ENCODE data around the gene KREMEN1. TPM values are rescaled to one million over a fixed set of nuclear protein-coding genes. Genes with fewer than 3 reads are reported as not detected.

KREMEN1 gene
- total RNA-seq, 1 experiment from 2014 or later, result 1.4 TPM

DNA sequence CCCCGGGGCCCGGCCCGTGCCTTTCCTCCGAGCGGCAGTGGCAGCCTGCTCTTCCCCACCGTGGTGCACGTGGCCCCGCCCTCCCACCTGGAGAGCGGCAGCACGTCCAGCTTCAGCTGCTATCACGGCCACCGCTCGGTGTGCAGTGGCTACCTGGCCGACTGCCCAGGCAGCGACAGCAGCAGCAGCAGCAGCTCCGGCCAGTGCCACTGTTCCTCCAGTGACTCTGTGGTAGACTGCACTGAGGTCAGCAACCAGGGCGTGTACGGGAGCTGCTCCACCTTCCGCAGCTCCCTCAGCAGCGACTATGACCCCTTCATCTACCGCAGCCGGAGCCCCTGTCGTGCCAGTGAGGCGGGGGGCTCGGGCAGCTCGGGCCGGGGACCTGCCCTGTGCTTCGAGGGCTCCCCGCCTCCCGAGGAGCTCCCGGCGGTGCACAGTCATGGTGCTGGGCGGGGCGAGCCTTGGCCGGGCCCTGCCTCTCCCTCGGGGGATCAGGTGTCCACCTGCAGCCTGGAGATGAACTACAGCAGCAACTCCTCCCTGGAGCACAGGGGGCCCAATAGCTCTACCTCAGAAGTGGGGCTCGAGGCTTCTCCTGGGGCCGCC is 23.1 kb upstream of the KREMEN1 start:
- no peak for DNase-seq (ENCODE audit: low read depth)

DNA sequence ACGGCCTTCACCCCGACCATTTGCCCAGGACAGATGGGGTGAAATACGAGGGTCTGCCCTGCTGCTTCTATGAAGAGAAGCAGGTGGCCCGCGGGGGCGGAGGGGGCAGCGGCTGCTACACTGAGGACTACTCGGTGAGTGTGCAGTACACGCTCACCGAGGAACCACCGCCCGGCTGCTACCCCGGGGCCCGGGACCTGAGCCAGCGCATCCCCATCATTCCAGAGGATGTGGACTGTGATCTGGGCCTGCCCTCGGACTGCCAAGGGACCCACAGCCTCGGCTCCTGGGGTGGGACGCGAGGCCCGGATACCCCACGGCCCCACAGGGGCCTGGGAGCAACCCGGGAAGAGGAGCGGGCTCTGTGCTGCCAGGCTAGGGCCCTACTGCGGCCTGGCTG is 22.4 kb upstream of the KREMEN1 start:
- DNase-seq (ENCODE audit: low read depth), result no peak

DNA sequence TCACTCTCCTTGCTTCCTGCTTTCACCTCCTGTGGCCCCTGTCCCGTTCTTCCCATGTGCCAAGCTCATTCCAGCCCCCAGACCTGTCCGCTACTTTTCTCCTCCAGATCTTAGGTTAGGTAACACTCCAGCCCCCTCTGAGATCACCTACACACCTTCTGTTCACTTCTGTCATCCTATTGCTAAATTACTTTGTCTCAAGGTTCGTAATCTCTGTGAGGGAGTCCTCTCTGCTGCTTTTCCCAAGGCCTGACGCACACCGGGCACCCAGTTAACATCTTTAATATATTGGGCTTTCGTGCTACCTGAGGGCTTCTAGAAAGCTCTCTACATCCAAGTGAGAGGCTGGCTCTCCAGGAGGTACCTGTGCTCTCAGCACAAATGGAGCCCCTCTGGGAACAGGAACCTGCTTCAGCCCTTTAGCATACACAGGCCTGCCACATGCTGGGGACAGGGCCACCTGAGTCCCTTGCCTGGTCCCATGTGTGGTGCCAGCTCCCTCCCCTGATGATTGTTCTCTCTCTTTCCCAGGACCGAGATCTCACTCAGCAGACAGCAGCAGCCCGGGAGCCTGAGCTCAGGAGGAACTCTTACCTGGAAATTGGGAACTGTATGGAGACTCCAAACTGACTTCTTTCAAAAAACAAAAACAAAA is 19.7 kb upstream of the KREMEN1 start:
- no peak for DNase-seq (ENCODE audit: low read depth)

DNA sequence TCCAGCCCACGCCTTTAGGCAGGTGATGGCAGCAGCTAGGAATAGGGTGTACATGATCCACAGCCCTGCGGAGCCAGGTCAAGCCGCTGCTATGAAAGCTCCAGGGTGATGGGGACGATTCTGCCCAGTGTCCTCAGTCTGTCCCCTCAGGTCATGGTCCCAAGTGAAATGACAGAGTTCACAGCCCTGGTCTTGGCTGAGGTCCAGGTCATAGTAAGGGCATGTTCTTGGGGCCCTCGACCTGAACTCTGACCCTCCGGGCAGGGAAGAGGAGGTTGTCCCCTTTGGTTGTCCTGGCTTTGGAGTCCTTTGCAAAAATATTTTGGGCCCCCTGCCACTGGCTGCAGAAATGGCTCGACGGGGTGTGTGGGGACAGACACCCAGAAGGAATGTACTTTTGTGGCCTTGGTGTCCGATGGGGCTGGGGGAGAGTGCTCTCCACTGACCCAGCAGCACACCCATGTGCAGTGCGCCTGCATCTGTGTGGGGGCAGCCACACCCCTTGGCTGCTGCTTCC is 18.5 kb upstream of the KREMEN1 start:
- no peak for DNase-seq (ENCODE audit: low read depth)

DNA sequence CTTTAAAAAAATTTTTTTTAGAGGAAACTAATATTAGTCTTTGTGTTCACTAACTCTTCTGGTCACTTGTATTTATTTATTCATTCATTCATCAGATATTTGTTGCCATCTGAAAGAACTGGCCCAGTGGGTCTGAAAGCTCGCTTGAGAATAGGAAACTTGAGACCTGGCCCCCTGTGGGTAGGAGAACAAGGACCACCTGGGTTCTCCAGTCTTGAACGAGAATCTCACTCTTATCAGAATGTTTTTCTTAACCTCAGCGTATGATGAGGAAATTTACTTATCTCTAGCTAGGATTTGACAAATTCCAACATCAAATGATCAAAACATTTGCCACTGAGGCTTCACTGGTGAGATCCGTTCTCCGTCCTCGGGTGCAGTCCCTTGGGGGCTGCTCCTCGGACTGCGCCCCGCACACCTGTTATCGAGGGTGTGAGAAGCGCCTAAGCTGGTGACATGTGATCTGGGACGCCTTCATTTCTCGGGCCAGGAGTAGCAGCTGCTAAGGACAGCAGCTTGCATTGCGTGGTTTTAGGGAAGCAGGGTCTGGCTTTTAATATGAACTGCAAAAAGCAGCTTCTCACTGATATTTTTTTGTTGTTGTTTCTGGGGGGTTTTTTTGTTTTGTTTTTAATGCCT is 17.5 kb upstream of the KREMEN1 start:
- DNase-seq (ENCODE audit: low read depth), result no peak

DNA sequence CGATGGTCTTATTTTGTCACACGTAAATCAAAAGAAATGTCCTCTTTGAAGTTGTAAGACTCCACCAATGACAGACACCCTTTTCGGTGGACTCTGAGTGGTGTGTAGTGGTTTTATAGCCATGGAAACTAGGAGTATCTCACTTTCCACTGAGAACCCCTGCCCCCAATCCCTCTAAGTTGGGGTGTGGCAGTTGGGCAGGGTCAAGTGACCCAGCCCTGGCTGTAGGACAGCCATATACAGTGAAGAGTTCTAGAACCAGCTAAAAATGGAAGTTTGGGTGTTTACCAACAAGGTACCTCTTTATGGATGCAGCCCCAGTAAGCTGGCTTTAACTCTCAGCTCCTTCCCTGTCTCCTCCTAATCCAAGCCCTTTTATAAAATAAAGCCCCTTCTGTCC is 16.4 kb upstream of the KREMEN1 start:
- DNase-seq (ENCODE audit: low read depth), result no peak

DNA sequence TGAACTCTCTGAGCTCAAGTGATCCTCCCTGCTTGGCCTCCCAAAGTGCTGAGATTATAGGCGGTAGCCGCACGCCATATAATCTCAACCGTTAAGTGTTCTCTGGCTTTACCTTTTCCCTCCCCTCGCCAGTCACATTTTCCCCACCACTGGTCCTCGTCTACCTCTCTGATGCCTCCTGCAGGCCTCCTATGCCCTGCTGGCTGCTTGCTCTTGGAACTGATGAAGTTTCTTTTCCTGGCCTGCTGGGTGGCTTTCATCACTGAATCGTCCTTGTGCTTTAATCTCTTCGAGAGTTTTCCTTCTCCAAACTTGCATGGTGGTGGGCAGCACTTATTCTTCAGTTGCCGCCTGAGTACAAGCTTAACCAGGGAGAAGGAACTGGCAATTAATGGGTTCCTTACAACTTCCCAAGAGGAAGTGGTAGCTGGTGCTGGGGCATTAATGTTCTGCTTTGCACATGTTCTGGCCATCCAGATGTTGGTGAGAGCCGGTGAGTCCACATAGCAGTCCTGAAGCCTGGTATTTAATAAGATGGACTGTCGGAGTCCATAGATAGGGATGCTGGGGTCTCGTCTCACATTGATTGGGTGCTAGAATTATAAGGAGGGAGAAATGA is 12.5 kb upstream of the KREMEN1 start:
- DNase-seq (ENCODE audit: low read depth), result no peak

DNA sequence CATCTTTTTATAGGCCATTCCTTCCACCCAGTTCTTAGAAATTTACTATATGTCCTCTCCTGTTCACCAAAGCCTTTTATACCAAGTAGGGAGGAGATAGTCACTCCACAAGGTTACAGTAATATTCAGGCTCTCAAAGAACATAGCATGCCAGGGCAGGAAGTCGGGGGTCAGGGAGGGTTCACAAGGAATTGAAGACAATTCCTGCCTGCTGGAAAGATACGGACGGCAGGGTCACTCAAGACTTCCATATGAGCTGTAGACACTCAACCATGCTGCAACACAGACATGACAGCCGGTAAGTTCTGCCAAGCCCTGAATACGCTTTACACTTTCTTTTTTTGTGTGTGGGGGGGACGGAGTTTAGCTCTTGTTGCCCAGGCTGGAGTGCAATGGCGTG is 11.9 kb upstream of the KREMEN1 start:
- DNase-seq (ENCODE audit: low read depth), result no peak

DNA sequence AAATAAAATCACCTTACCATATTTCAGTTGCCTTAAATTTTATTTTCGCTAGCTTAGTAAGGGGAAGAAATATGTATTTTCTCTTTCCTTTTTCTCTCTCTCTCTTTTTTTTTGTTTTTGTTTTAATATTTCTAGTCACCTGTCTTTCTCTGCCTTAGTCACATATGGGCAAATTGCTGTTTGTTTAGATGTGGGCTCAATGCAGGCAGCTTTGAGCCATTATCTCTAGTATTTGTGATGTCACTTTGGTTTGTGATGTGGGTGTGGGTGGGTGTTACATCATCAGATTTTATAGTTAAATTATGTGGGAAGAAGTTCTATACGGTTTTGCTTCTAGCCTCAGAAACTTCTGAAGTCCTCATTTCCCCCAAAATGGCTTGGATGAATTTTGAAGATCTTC is 11.1 kb upstream of the KREMEN1 start, which contains the start of gene C22orf31:
TSS of gene C22orf31 (minus strand) at position 59 of the 400 bp plus-strand sequence. CDS start at position 20, 39 bp downstream.
- DNase-seq (ENCODE audit: low read depth), result no peak

DNA sequence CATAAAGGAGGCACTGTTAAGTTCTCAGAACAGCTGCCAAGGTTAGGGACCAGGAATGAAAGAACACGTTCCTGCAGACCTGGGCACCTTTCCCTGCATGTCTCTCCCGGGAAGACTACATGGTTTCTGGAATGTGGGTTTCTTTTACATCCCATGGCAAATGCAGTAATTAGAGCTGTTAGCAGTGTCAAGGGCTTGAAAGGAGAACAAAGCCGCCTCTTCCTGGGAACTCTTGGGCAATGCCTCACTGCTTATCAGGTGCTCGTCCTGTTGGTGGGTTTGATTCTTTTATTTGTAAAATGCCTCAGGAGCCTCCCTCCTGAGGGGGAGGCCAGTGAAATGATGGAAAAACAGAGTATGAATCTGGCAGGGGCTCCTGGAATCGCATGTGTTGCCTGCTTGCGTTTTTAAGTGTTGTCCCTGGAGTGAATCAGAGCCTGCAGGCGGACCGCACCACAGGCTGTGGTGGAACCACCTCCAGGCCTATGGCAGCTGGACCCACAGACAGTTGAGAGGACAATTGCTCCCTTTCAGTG is 10.5 kb upstream of the KREMEN1 start:
- peak; percentile 21 for DNase-seq (ENCODE audit: low read depth)

DNA sequence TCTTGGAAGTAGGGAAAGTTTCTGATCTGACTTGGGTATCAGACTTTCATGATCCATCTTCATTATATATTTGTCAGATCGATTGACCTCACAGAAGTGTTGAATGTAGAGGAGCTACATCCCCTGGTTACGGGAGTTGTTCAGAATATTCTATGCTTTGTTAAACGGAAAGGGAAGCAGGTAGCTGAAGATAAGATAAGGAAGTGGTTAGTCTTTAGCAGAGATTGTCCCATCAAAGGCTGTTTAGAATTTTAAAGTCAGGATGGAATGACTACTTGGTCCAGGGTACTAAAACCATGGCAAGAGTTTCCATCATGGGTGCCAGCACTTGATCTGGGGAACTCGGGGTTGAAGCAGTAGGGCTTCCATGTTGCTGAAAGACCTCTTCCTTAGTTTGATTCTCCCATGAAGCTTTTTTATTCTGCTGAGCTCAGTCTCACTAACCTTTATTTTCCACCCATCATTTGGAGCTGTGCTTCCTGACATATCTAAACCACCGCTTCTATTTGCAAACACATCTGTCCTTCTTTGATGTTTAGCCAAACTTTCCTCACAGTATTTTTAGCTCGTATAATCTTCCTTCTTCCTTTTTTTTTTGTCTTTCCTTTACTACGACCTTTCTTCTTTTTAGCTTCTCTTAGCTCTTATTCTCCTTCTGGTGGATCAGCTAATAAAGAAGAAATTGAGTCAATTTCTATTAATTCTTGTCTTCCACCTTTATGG is 7.2 kb upstream of the KREMEN1 start:
- no peak for DNase-seq (ENCODE audit: low read depth)

DNA sequence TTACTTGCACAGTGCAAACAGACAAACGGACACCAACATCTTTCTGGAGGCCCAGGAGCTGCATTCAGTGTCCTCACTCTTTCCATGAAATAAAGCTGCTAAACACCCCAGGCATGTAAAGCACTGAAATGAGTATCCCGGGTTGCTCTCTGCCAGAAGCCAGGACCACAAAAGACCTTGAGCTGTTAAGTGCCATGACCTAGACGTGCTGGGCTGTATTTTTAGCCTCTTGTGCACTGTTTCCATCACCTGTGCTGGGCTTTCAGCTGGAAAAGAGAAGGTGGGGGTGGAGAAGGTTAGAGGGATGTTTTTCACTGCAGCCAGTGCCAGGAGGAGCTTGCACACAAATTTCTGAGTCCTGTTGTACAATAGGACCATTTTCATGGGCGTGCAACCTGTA is 3.4 kb upstream of the KREMEN1 start:
- DNase-seq (ENCODE audit: low read depth), result no peak

DNA sequence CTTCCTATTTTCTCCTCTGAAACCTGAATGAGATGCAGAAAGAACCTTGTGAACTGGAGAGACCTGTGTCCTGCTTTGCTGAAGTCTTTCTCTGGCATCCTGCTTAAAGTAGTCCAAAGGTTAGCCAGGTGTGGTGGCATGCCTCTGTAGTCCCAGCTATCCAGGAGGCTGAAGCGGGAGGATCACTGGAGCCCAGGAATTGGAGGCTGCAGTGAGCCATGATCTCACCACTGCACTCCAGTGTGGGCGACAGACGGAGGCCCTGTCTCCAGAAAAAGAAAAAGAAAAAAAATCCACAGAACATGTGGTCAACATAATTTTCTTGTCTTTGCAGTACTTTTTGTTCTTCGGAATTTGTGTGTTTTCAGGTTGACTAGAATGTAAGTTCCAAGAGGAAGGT is 2.3 kb upstream of the KREMEN1 start:
- DNase-seq (ENCODE audit: low read depth), result no peak

DNA sequence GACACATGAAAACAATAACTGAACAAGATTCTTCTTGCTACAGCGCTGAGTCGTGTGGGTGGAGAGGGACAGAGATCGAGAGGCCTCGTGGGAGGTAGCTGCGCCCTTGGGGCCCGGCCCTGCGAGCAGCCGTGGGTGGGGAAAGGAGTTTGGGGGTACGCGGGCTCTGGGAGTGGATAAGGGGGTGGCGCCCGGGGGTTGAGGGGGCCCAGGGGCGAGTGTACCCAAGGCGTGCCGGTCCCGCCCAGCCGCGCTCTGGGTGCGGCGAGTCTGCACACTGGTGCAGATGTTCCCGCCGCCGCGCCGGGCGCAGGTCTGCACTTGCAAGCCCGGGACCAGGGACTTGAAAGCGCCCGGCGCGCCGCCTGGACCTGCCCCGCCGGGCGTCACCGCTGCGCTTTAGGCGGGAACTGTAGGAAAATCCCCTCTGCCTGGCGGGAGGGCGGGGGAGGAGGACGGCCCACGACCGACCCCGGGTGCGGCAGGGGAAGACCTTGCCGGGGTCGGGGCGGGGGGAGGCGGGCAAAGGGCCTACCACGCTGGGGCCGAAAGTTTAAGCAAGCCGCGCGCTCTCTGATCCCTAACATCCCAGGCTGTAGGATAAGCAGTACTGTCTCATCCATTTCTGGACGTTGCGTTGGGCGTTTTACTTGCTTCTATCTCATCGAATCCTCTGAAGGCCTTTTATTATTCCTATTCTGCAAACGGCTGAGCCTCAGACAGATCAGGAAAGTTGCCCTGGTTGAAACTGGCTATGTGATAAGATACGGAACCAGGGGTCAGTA is 1.4 kb upstream of the KREMEN1 start:
- peak; percentile 66 for DNase-seq (ENCODE audit: low read depth)

DNA sequence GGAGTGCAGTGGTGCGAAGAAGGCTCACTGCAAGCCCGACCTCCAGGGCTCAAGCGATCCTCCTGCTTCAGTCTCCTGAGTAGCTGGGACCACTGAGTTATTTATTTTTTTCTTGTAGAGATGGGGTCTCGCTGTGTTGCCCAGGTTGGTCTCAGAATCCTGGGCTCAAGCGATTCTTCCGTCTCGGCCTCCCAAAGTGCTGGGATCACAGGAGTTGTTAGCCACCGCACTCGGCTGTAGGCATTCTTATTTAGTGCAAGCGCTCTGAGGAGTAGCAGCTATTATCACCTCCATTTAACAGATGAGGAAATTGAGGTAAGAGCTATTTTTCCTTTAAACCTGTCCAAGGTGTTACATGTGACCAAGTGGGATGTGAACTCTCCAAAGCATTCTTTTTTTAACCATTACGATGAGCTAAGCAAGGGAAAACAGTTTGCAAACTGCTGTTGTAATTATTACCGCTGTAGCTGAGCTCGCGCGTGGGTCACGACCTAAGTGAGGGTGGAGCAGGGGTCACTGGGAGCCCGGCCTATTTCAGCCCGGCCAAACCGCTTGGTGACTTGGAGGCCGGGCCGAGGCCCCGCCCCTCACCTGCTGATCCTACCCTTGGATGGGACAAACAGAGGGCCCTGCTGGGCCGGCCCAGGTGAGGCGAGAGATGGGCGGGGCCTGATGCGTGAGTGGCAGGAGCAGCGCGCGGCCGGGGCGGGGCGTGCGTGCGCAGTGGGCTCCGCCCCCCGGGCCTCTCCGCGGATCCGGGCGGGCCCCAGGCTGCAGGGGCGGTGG is 449 bp upstream of the KREMEN1 start:
- peak; percentile 87 for DNase-seq (ENCODE audit: low read depth)

DNA sequence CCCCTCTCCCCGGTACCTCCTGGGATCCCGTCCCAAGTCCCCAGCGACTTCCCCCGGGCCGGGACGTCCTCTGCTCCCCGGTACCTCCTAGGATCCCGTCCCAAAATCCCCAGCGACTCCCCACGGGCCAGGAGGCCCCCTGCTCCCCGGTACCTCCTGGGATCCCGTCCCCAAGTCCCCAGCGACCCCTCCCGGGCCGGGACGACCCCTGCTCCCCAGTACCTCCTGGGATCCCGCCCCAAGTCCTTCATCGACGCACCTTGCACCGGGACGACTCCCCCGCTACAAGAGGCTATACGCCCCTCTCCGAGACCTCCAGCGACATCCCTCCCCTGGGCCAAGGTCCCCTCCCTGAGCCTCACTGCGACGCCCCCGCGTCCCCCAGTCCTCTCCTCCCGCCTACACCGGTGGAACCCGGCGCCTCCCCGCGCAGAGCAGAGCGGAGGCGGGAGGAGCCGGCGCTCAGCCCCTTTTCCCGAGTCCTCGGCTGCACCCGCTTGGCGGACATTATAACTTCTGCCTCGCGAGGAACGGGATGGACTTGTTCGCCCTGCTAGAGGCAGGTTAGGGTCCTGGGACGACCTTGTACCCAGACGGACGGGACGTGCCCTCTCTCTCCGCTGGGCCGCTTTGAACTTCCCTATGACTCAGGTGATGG is 912 bp downstream of the KREMEN1 start:
- DNase-seq (ENCODE audit: low read depth), result no peak

DNA sequence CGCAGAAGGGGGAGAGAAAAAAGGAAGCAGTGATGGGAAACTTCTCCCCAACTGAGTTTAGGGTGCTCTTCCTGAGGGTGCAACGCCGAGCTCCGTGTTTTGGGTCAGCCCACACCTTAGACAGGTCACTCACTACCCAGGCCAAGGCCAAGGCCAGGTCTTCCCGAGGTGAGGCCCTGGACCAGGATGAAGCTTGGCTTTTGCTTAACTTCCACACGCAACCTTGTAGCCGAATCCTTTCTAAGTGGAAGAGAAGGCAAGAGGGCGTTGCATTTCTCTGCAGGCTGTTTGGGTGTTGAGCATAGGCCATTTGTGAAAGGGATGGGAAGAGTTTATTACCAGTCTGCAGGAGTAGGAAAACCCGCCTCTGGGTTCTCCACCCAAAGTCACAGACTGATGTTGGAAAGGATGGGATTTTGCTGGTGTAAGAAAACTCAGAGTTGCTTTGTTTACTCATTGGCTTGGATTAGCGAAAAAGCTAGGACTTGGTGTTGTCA is 1.5 kb downstream of the KREMEN1 start:
- DNase-seq (ENCODE audit: low read depth), result no peak

DNA sequence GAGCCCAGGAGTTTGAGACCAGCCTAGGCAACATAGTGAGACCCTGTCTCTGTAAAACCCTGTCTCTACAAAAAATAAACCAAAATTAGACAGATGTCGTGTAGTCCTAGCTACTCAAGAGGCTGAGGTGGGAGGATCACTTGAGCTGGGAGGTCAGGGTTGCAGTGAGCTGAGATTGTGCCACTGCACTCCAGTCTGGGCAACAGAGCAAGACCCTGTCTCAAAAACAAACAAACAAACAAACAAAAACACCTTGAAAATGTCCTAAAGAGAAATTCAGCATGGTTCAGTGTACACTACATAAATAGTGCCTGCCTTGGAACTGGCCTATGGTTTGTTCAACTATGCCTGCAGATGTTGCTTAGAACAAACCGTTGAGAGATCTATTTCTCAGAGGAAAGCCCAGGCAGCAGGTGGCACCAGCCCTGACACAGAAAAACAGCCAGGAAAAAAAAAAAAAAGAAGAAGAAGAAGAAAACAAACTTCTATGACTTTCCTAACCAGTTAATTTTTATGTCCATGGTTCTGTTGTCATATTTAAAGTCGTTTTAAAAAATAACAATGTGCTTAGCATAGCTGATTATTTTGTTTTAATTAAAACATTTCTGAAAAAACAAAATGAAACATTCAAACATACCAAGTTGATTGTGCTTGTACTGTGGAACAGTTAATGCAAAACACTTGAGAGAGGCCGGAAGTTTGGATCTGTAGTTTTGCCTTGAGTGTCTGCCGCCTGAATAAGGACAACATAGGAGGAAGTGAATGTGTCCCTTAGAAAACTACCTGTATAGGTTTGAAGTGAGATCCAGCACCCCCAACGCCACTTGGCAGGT is 5.4 kb downstream of the KREMEN1 start:
- no peak for DNase-seq (ENCODE audit: low read depth)

DNA sequence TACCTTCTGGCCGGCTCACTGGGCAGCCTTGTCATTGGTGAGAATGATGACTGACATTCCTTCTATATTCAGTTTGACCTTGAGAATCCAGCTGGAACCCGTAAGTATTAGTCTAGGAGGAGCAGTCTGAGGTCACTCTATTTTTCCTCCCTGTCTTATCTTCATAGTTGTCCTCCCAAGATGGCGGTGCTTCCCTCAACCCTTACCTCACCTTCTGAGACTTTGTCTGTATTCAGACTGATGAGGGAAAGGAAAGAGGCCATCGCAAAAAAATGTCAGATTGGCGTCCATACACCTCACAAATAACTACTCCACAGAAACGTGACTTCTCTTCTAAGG is 6.0 kb downstream of the KREMEN1 start:
- DNase-seq (ENCODE audit: low read depth), result no peak
